ENCODE data around the gene GGN.
"Not testable (repeated sequence)": the region's sequence is repeated elsewhere in the genome, so short reads cannot be mapped to it uniquely, and the experiment has no call there.

The GGN gene, protein sequence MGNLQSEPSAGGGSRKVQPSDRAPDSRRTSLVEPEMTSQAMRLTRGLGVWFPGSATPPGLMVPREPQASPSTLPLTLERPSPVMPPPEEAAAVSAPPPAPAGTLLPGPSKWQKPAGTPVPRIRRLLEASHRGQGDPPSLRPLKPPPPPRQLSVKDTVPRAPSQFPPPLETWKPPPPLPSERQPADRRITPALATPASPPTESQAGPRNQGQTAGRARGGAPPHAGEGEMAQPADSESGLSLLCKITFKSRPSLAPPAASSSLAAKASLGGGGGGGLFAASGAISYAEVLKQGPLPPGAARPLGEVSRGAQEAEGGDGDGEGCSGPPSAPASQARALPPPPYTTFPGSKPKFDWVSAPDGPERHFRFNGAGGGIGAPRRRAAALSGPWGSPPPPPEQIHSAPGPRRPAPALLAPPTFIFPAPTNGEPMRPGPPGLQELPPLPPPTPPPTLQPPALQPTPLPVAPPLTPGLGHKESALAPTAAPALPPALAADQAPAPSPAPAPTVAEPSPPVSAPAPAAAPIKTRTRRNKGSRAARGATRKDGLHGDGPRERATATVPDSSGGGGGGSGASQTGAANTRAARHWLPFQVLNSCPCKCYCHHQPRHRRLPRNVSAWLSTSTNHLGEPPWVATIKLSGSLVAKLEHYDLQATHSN

GRCh38 chr19:38387550-38388348, at the start of gene GGN:
Gene GGN, minus strand, starts transcription at chr19:38388034. Its CDS starts 773 bp downstream, at chr19:38387261.
- peak; percentile 76 for ATAC-seq
- Mint-ChIP-seq H3K27me3 (peaks cover 57% of the 10 kb centered on the region), H3K4me3 (peak within 1 kb of the TSS; percentile 85 to 88), H3K27ac (peak within 1 kb of the TSS; percentile 37 to 75), H3K4me1 (peaks cover 40% of the 10 kb centered on the region), H3K9me3 (no peaks in the 10 kb centered on the region)
- DNase-seq = peak; percentile 84

GRCh38 chr19:38437295-38437694, 49.5 kb upstream of the GGN start:
- ATAC-seq (no peak), DNase-seq (no peak)
- peaks cover 16% of the 10 kb centered on the region for H3K4me1 Mint-ChIP-seq
- H3K27me3 Mint-ChIP-seq = peaks cover 58% of the 10 kb centered on the region
- no peak overlapping the region for H3K27ac Mint-ChIP-seq
- no peak overlapping the region for H3K4me3 Mint-ChIP-seq
- H3K9me3 Mint-ChIP-seq = no peaks in the 10 kb centered on the region

DNA sequence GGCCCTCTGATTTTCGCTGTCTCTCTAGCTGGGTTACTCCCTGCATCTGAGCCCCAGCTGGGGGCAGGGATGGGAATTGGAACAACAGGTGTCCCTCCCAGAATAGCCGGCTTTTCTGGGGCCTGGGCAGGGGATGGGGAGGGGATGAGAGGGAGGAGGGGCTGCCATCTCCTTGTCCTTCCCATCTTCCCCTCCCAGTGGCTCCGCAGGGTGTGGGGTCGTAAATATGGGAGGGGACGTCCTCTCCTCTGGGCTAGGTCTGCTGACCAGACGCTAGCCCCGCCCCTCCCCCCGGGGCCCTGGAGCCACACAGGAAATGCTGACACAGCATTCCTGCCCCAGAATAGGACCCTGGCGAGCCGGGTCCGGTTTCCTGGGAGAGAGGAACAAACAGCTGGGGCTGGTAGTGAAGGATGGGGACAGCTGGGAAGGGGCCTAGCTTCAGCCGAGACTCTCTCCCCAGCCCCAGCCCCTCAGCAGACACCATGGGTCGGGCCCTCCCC, 46.8 kb upstream of the GGN start:
- Mint-ChIP-seq H3K27me3 (peaks cover 50% of the 10 kb centered on the region), H3K9me3 (no peaks in the 10 kb centered on the region), H3K4me1 (peaks cover 18% of the 10 kb centered on the region), H3K4me3 (peak overlapping the region; percentile 16 to 34), H3K27ac (no peak overlapping the region)
- DNase-seq = no peak
- no peak for ATAC-seq

GRCh38 chr19:38433268-38433733, 45.5 kb upstream of the GGN start, which contains the start of gene RYR1:
Gene RYR1, plus strand, starts transcription at chr19:38433691. Its CDS starts 139 bp downstream, at chr19:38433830.
- DNase-seq (peak in 1 of 2 donors; percentile 37), ATAC-seq (peak; percentile 81)
- Mint-ChIP-seq H3K4me1 (peaks cover 30% of the 10 kb centered on the region), H3K27ac (peak within 1 kb of the TSS in 1 of 2 donors; percentile 48), H3K9me3 (no peaks in the 10 kb centered on the region), H3K4me3 (peak within 1 kb of the TSS; percentile 68 to 76), H3K27me3 (peaks cover 58% of the 10 kb centered on the region)

DNA sequence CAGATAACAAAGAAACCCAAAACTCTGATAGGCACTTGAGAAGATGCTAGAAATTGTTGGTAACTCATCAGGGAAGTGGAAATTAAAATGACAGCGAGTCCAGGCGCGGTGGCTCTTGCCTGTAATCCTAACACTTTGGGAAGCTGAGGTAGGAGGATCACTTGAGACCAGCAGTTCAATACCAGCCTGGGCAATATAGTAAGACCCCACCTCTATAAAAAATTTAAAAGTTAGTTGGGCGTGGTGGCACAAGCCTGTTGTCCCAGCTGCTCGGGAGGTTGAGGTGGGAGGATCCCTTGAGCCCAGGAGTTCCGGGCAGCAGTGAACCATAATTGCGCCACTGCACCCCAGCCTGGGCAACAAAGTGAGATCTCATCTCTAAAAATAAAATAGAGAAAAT, 43.1 kb upstream of the GGN start:
- Mint-ChIP-seq H3K27me3 (peaks cover 45% of the 10 kb centered on the region), H3K4me3 (no peak overlapping the region), H3K4me1 (peaks cover 38% of the 10 kb centered on the region), H3K9me3 (no peaks in the 10 kb centered on the region), H3K27ac (no peak overlapping the region)
- ATAC-seq (no peak), DNase-seq (no peak)

DNA sequence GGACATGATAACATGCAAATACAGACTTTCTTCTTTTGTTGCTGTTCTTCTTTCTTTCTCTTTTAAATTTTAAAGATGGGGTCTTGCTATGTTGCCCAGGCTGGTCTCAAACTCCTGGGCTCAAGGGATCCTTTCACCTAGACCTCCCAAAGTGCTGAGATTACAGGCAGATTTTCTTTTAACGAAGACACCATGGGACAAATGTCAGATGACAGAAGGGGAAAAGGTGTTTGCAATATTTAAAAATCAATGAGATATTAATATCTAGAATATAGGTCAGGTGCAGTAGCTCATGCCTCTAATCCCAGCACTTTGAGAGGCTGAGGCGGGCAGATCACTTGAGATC, 42.0 kb upstream of the GGN start:
- peak overlapping the region in 1 of 2 donors; percentile 6 for H3K4me3 Mint-ChIP-seq
- DNase-seq = no peak
- peaks cover 46% of the 10 kb centered on the region for H3K27me3 Mint-ChIP-seq
- H3K4me1 Mint-ChIP-seq = peaks cover 47% of the 10 kb centered on the region
- peak overlapping the region in 1 of 2 donors; percentile 89 for H3K27ac Mint-ChIP-seq
- no peak for ATAC-seq
- no peaks in the 10 kb centered on the region for H3K9me3 Mint-ChIP-seq

- H3K9me3 Mint-ChIP-seq = no peaks in the 10 kb centered on the region
- peaks cover 42% of the 10 kb centered on the region for H3K4me1 Mint-ChIP-seq
- H3K27ac Mint-ChIP-seq = peak overlapping the region; percentile 40 to 89
- H3K27me3 Mint-ChIP-seq = peaks cover 41% of the 10 kb centered on the region
- peak overlapping the region in 1 of 2 donors; percentile 6 for H3K4me3 Mint-ChIP-seq
- no peak for DNase-seq
- ATAC-seq = no peak
Measured at GRCh38 chr19:38429055-38429810, 41.4 kb upstream of the GGN start.

DNA sequence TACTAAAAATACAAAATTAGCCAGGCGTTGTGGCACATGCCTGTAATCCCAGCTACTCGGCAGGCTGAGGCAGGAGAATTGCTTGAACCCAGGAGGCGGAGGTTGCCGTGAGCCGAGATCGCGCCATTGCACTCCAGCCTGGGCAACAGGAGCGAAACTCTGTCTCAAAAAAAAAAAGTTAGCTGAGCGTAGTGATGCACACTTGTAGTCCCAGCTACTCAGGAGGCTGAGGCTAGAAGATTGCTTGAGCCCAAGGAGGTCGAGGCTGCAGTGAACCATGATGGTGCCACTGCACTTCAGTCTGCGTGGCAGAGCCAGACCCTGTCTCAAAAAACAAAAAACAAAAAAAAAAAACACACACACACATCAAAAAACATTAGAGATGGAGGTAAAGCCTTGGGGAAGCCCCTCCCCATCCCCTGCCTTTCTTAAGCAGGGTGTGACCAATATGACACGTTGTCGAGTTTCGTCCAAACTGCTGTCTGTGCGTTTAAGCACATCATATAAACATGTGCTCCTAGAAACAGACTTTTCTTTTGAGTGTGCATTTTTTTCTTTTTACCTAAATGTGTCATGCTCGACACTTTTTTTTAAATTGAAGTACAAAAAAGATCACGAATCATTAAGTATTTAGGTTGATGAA, 39.3 kb upstream of the GGN start:
- Mint-ChIP-seq H3K4me3 (peak overlapping the region in 1 of 2 donors; percentile 4), H3K27me3 (peaks cover 28% of the 10 kb centered on the region), H3K4me1 (peaks cover 32% of the 10 kb centered on the region)
- H3K27ac Mint-ChIP-seq, DNase-seq, H3K9me3 Mint-ChIP-seq: not testable (repeated sequence)
- peak; percentile 80 for ATAC-seq

- H3K27ac Mint-ChIP-seq = peak within 1 kb of the TSS; percentile 66 to 94
- H3K4me1 Mint-ChIP-seq = peaks cover 32% of the 10 kb centered on the region
- ATAC-seq = peak; percentile 65
- no peaks in the 10 kb centered on the region for H3K9me3 Mint-ChIP-seq
- H3K27me3 Mint-ChIP-seq = peaks cover 28% of the 10 kb centered on the region
- peak within 1 kb of the TSS; percentile 46 to 82 for H3K4me3 Mint-ChIP-seq
- peak in 1 of 2 donors; percentile 37 for DNase-seq
Measured at GRCh38 chr19:38425810-38426466, 38.1 kb upstream of the GGN start, which contains the start of gene RASGRP4. Gene RASGRP4, minus strand, starts transcription at chr19:38426219. Its CDS starts 128 bp downstream, at chr19:38426091.

DNA sequence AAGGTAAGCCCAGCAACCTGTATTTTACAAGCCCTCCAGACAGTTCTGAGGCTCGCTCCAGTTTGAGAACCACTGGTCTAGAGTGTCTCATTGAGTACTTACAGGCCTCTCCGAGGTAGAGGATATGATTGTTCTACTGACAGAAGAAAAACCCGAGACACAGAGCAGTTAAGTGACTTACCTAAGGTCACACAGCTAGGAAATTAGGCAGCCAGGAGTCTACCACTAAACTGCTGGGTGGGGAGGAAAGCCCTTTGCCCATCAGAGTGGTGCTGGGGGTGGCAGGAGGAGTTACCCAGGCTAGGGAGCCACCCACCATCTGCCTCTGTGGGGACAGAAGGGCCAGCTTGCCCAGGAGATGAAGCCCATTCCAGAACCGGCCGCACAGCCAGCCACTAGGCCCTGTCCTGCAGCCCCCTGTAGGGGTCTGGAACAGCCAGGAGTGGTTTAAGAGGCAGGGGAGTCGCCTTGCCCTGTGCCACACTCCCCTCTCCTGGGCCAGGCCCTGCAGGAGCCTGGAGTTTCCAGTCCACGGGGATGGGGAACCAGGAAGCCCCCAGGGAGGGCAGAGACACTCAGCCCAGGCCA, 37.5 kb upstream of the GGN start:
- no peak for ATAC-seq
- peaks cover 29% of the 10 kb centered on the region for H3K27me3 Mint-ChIP-seq
- DNase-seq = no peak
- peak overlapping the region; percentile 45 to 70 for H3K4me3 Mint-ChIP-seq
- no peak overlapping the region for H3K27ac Mint-ChIP-seq
- H3K9me3 Mint-ChIP-seq = no peaks in the 10 kb centered on the region
- peaks cover 32% of the 10 kb centered on the region for H3K4me1 Mint-ChIP-seq

GRCh38 chr19:38424272-38424671, 36.4 kb upstream of the GGN start:
- no peak for DNase-seq
- Mint-ChIP-seq H3K4me3 (no peak overlapping the region), H3K9me3 (no peaks in the 10 kb centered on the region), H3K27me3 (peaks cover 31% of the 10 kb centered on the region), H3K27ac (no peak overlapping the region), H3K4me1 (peaks cover 27% of the 10 kb centered on the region)
- ATAC-seq = no peak

DNA sequence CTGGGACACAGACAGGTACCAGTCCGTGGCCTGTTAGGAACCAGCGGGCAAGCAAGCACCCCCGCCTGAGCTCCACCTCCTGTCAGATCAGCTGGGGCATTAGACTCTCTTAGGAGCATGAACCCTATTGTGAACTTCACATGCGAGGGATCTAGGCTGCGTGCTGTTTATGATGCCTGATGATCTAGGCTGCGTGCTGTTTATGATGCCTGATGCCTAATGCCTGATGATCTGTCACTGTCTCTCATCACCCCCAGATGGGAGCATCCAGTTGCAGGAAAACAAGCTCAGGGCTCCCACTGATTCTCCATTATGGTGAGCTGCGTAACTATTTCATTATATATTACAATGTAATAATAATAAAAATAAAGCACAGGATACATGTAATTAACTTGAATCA, 34.6 kb upstream of the GGN start:
- Mint-ChIP-seq H3K9me3 (no peaks in the 10 kb centered on the region), H3K27me3 (peaks cover 24% of the 10 kb centered on the region), H3K4me1 (peaks cover 34% of the 10 kb centered on the region), H3K4me3 (no peak overlapping the region), H3K27ac (no peak overlapping the region)
- DNase-seq (no peak), ATAC-seq (no peak)

- Mint-ChIP-seq H3K4me3 (no peak overlapping the region), H3K27me3 (peaks cover 24% of the 10 kb centered on the region), H3K4me1 (peaks cover 40% of the 10 kb centered on the region), H3K27ac (no peak overlapping the region), H3K9me3 (no peaks in the 10 kb centered on the region)
- DNase-seq = no peak
- no peak for ATAC-seq
Measured at GRCh38 chr19:38421856-38422255, 34.0 kb upstream of the GGN start.
